HEK293T (cell line): ENCODE data around the gene CPXM1.

Experiments
- CTCF ChIA-PET: fragments of 350-600 bp; formaldehyde crosslinking; extraction: SDS; loops from one replicate; lab custom pipeline; 2021; ENCODE audit warnings: antibody characterized with exemption, inconsistent platforms; lab: Yijun Ruan, JAX
- POLR2A ChIA-PET: fragments of 350-600 bp; formaldehyde crosslinking; extraction: SDS; loops from one replicate; lab custom pipeline; 2020; ENCODE audit warnings: antibody characterized with exemption, inconsistent platforms; lab: Yijun Ruan, JAX
- DNase-seq: peaks from one replicate; pipeline ENCODE4 v3.0.0; 2012; ENCODE audit warnings: mixed read lengths; ENCODE audit errors: extremely low spot score
- ARNT ChIP-seq: fragments of 450-650 bp; IDR thresholded peaks from 2 replicates; pipeline ENCODE4 v1.6.1; 2017; ENCODE audit warnings: mild to moderate bottlenecking
- BHLHE40 ChIP-seq: fragments of 450-650 bp; IDR thresholded peaks from 2 replicates; pipeline ENCODE4 v1.6.1; 2016; ENCODE audit warnings: mild to moderate bottlenecking, moderate library complexity, borderline replicate concordance
- CTBP1 ChIP-seq: fragments of 450-650 bp; IDR thresholded peaks from 2 replicates; pipeline ENCODE4 v1.6.1; 2016; ENCODE audit warnings: borderline replicate concordance
- ELF4 ChIP-seq: fragments of 450-650 bp; IDR thresholded peaks from 2 replicates; pipeline ENCODE4 v1.6.1; 2017; ENCODE audit warnings: antibody characterized with exemption
- FOXA1 ChIP-seq: fragments of 450-650 bp; IDR thresholded peaks from 2 replicates; pipeline ENCODE4 v1.6.1; 2016; ENCODE audit warnings: mild to moderate bottlenecking
- FOXK2 ChIP-seq: fragments of 450-650 bp; IDR thresholded peaks from 2 replicates; pipeline ENCODE4 v1.6.1; 2016; ENCODE audit warnings: mild to moderate bottlenecking
- FOXM1 ChIP-seq: fragments of 450-650 bp; IDR thresholded peaks from 2 replicates; pipeline ENCODE4 v1.6.1; 2017; ENCODE audit warnings: mild to moderate bottlenecking, borderline replicate concordance
- HDGF ChIP-seq: fragments of 450-650 bp; IDR thresholded peaks from 2 replicates; pipeline ENCODE4 v1.6.1; 2017; ENCODE audit warnings: antibody characterized with exemption, borderline replicate concordance
- L3MBTL2 ChIP-seq: fragments of 450-650 bp; conservative IDR thresholded peaks from 2 replicates; pipeline ENCODE4 v1.6.1; 2016; ENCODE audit warnings: mild to moderate bottlenecking
- LEF1 ChIP-seq: fragments of 450-650 bp; IDR thresholded peaks from 2 replicates; pipeline ENCODE4 v1.6.1; 2017; ENCODE audit warnings: mild to moderate bottlenecking, borderline replicate concordance
- NFRKB ChIP-seq: fragments of 450-650 bp; IDR thresholded peaks from 2 replicates; pipeline ENCODE4 v1.6.1; 2016; ENCODE audit warnings: mild to moderate bottlenecking, moderate library complexity
- PKNOX1 ChIP-seq: fragments of 450-650 bp; IDR thresholded peaks from 2 replicates; pipeline ENCODE4 v1.6.1; 2016
- SP1 ChIP-seq: fragments of 450-650 bp; IDR thresholded peaks from 2 replicates; pipeline ENCODE4 v1.6.1; 2017
- SUZ12 ChIP-seq: fragments of 450-650 bp; IDR thresholded peaks from 2 replicates; pipeline ENCODE4 v1.6.1; 2016; ENCODE audit warnings: mild to moderate bottlenecking
- TARDBP ChIP-seq: fragments of 450-650 bp; IDR thresholded peaks from 2 replicates; pipeline ENCODE4 v1.6.1; 2016
- ZNF384 ChIP-seq: fragments of 450-650 bp; IDR thresholded peaks from 2 replicates; pipeline ENCODE4 v1.6.1; 2016

The CPXM1 gene

GRCh38 chr20:2749343-2749950, 51.0 kb downstream of the CPXM1 start:
- no peak for DNase-seq
- ChIA-PET CTCF (no interaction called here), POLR2A (no interaction called here)
- TF ChIP-seq ARNT: no peak
- TF ChIP-seq SP1: no peak
- no peak for TF ChIP-seq HDGF
- no peak for TF ChIP-seq BHLHE40
- TF ChIP-seq LEF1: no peak
- TF ChIP-seq TARDBP: no peak

- no peak for DNase-seq
- CTCF ChIA-PET: no interaction called here
Observed at GRCh38 chr20:2748551-2749342, 51.7 kb downstream of the CPXM1 start.

GRCh38 chr20:2747676-2748235, 52.7 kb downstream of the CPXM1 start:
- ChIA-PET CTCF (no interaction called here), POLR2A (no interaction called here)
- DNase-seq: no peak

More at GRCh38 chr20:2748551-2749342, 51.7 kb downstream of the CPXM1 start:
- TF ChIP-seq ELF4: no peak
- no peak for TF ChIP-seq HDGF
- POLR2A ChIA-PET: no interaction called here

GRCh38 chr20:2746636-2747265, 53.7 kb downstream of the CPXM1 start:
- TF ChIP-seq L3MBTL2: no peak
- no peak for TF ChIP-seq ELF4
- TF ChIP-seq PKNOX1: no peak
- TF ChIP-seq CTBP1: no peak
- no peak for TF ChIP-seq SP1
- TF ChIP-seq FOXA1: no peak
- POLR2A ChIA-PET: no interaction called here
- no peak for DNase-seq
- CTCF ChIA-PET: no interaction called here

More at GRCh38 chr20:2747676-2748235, 52.7 kb downstream of the CPXM1 start:
- TF ChIP-seq ZNF384 (no peak), SUZ12 (no peak), FOXM1 (no peak), LEF1 (no peak), NFRKB (no peak), FOXK2 (no peak)

GRCh38 chr20:2745936-2746635, 54.3 kb downstream of the CPXM1 start:
- TF ChIP-seq SP1 (no peak), L3MBTL2 (no peak), LEF1 (no peak), HDGF (no peak), TARDBP (no peak), FOXM1 (no peak), NFRKB (no peak), SUZ12 (no peak), CTBP1 (no peak)
- ChIA-PET CTCF (no interaction called here), POLR2A (no interaction called here)
- no peak for DNase-seq

- ChIA-PET CTCF (no interaction called here), POLR2A (no interaction called here)
- DNase-seq: no peak
- TF ChIP-seq TARDBP (no peak), ELF4 (no peak), CTBP1 (no peak), SUZ12 (no peak), FOXK2 (no peak), BHLHE40 (no peak), ZNF384 (no peak), NFRKB (no peak), FOXA1 (no peak), PKNOX1 (no peak), HDGF (no peak), ARNT (no peak), LEF1 (no peak), L3MBTL2 (no peak), FOXM1 (no peak), SP1 (no peak)
Observed at GRCh38 chr20:2745060-2745910, 55.1 kb downstream of the CPXM1 start.
